ENCODE measurements around the gene SPACA9.

SPACA9 gene

GRCh38 chr9:132908635-132909034 is 29.9 kb downstream of the SPACA9 start:
- no peaks in the 10 kb centered on the region for H3K27me3 ChIP-seq (ENCODE audit: insufficient read depth, low read length)
- no peaks in the 10 kb centered on the region for H3K9me3 ChIP-seq (ENCODE audit: low read length)
- no peak overlapping the region for H2AFZ ChIP-seq (ENCODE audit: low read depth, low read length)
- H3K36me3 ChIP-seq (ENCODE audit: insufficient read depth, low read length), result peaks cover 66% of the 10 kb centered on the region
- peaks cover 10% of the 10 kb centered on the region for H3K4me1 ChIP-seq (ENCODE audit: insufficient read depth, low read length)
- no peak overlapping the region for H3K4me3 ChIP-seq (ENCODE audit: low read length)

- H2AFZ ChIP-seq (ENCODE audit: low read depth, low read length), result no peak overlapping the region
- no peaks in the 10 kb centered on the region for H3K9me3 ChIP-seq (ENCODE audit: low read length)
- peaks cover 60% of the 10 kb centered on the region for H3K36me3 ChIP-seq (ENCODE audit: insufficient read depth, low read length)
- no peak overlapping the region for H3K4me3 ChIP-seq (ENCODE audit: low read length)
- H3K4me1 ChIP-seq (ENCODE audit: insufficient read depth, low read length), result peaks cover 3% of the 10 kb centered on the region
- no peaks in the 10 kb centered on the region for H3K27me3 ChIP-seq (ENCODE audit: insufficient read depth, low read length)
These were observed 30.6 kb downstream of the SPACA9 start for GRCh38 chr9:132909311-132909710.

- Histone ChIP-seq H3K9me3 (ENCODE audit: low read length) (no peaks in the 10 kb centered on the region), H2AFZ (ENCODE audit: low read depth, low read length) (no peak overlapping the region), H3K27me3 (ENCODE audit: insufficient read depth, low read length) (no peaks in the 10 kb centered on the region), H3K36me3 (ENCODE audit: insufficient read depth, low read length) (peaks cover 58% of the 10 kb centered on the region), H3K4me1 (ENCODE audit: insufficient read depth, low read length) (no peaks in the 10 kb centered on the region), H3K4me3 (ENCODE audit: low read length) (no peak overlapping the region)
These were observed 31.7 kb downstream of the SPACA9 start for GRCh38 chr9:132910376-132910775.

- H2AFZ ChIP-seq (ENCODE audit: low read depth, low read length), result no peak overlapping the region
- H3K36me3 ChIP-seq (ENCODE audit: insufficient read depth, low read length), result peaks cover 61% of the 10 kb centered on the region
- H3K4me3 ChIP-seq (ENCODE audit: low read length), result no peak overlapping the region
- H3K4me1 ChIP-seq (ENCODE audit: insufficient read depth, low read length), result no peaks in the 10 kb centered on the region
- H3K27me3 ChIP-seq (ENCODE audit: insufficient read depth, low read length), result no peaks in the 10 kb centered on the region
- H3K9me3 ChIP-seq (ENCODE audit: low read length), result peaks cover 2% of the 10 kb centered on the region
These were observed 33.4 kb downstream of the SPACA9 start for GRCh38 chr9:132912131-132912530.

GRCh38 chr9:132914924-132915323 is 36.2 kb downstream of the SPACA9 start:
- H3K4me1 ChIP-seq (ENCODE audit: insufficient read depth, low read length), result no peaks in the 10 kb centered on the region
- H3K27me3 ChIP-seq (ENCODE audit: insufficient read depth, low read length), result no peaks in the 10 kb centered on the region
- peaks cover 2% of the 10 kb centered on the region for H3K9me3 ChIP-seq (ENCODE audit: low read length)
- peaks cover 68% of the 10 kb centered on the region for H3K36me3 ChIP-seq (ENCODE audit: insufficient read depth, low read length)
- H3K4me3 ChIP-seq (ENCODE audit: low read length), result no peak overlapping the region
- H2AFZ ChIP-seq (ENCODE audit: low read depth, low read length), result no peak overlapping the region

GRCh38 chr9:132919614-132920268 is 41.0 kb downstream of the SPACA9 start:
- Histone ChIP-seq H3K4me3 (ENCODE audit: low read length) (no peak overlapping the region), H3K9me3 (ENCODE audit: low read length) (peaks cover 2% of the 10 kb centered on the region), H3K27me3 (ENCODE audit: insufficient read depth, low read length) (no peaks in the 10 kb centered on the region), H3K36me3 (ENCODE audit: insufficient read depth, low read length) (peaks cover 80% of the 10 kb centered on the region), H2AFZ (ENCODE audit: low read depth, low read length) (no peak overlapping the region), H3K4me1 (ENCODE audit: insufficient read depth, low read length) (no peaks in the 10 kb centered on the region)

- H3K4me3 ChIP-seq (ENCODE audit: low read length), result no peak overlapping the region
- H2AFZ ChIP-seq (ENCODE audit: low read depth, low read length), result no peak overlapping the region
- H3K4me1 ChIP-seq (ENCODE audit: insufficient read depth, low read length), result no peaks in the 10 kb centered on the region
- no peaks in the 10 kb centered on the region for H3K9me3 ChIP-seq (ENCODE audit: low read length)
- peaks cover 85% of the 10 kb centered on the region for H3K36me3 ChIP-seq (ENCODE audit: insufficient read depth, low read length)
- no peaks in the 10 kb centered on the region for H3K27me3 ChIP-seq (ENCODE audit: insufficient read depth, low read length)
These were observed 44.7 kb downstream of the SPACA9 start for GRCh38 chr9:132923346-132923902.

GRCh38 chr9:132927704-132928103 is 49.0 kb downstream of the SPACA9 start:
- Histone ChIP-seq H3K4me1 (ENCODE audit: insufficient read depth, low read length) (no peaks in the 10 kb centered on the region), H2AFZ (ENCODE audit: low read depth, low read length) (no peak overlapping the region), H3K27me3 (ENCODE audit: insufficient read depth, low read length) (no peaks in the 10 kb centered on the region), H3K36me3 (ENCODE audit: insufficient read depth, low read length) (peaks cover 66% of the 10 kb centered on the region), H3K4me3 (ENCODE audit: low read length) (no peak overlapping the region), H3K9me3 (ENCODE audit: low read length) (no peaks in the 10 kb centered on the region)

GRCh38 chr9:132931178-132931735 is 52.6 kb downstream of the SPACA9 start:
- Histone ChIP-seq H3K9me3 (ENCODE audit: low read length) (no peaks in the 10 kb centered on the region), H3K27me3 (ENCODE audit: insufficient read depth, low read length) (no peaks in the 10 kb centered on the region), H3K4me1 (ENCODE audit: insufficient read depth, low read length) (no peaks in the 10 kb centered on the region), H2AFZ (ENCODE audit: low read depth, low read length) (no peak overlapping the region), H3K36me3 (ENCODE audit: insufficient read depth, low read length) (peaks cover 40% of the 10 kb centered on the region), H3K4me3 (ENCODE audit: low read length) (no peak overlapping the region)

- H2AFZ ChIP-seq (ENCODE audit: low read depth, low read length), result no peak overlapping the region
- H3K9me3 ChIP-seq (ENCODE audit: low read length), result no peaks in the 10 kb centered on the region
- no peaks in the 10 kb centered on the region for H3K27me3 ChIP-seq (ENCODE audit: insufficient read depth, low read length)
- H3K4me3 ChIP-seq (ENCODE audit: low read length), result no peak overlapping the region
- H3K36me3 ChIP-seq (ENCODE audit: insufficient read depth, low read length), result peaks cover 14% of the 10 kb centered on the region
- H3K4me1 ChIP-seq (ENCODE audit: insufficient read depth, low read length), result no peaks in the 10 kb centered on the region
These were observed 56.3 kb downstream of the SPACA9 start for GRCh38 chr9:132935026-132935425.

GRCh38 chr9:132937463-132937901 is 58.8 kb downstream of the SPACA9 start:
- H3K4me1 ChIP-seq (ENCODE audit: insufficient read depth, low read length), result peaks cover 3% of the 10 kb centered on the region
- no peak overlapping the region for H3K4me3 ChIP-seq (ENCODE audit: low read length)
- H3K27me3 ChIP-seq (ENCODE audit: insufficient read depth, low read length), result no peaks in the 10 kb centered on the region
- no peaks in the 10 kb centered on the region for H3K9me3 ChIP-seq (ENCODE audit: low read length)
- peaks cover 3% of the 10 kb centered on the region for H3K36me3 ChIP-seq (ENCODE audit: insufficient read depth, low read length)
- H2AFZ ChIP-seq (ENCODE audit: low read depth, low read length), result no peak overlapping the region

GRCh38 chr9:132939169-132939568 is 60.5 kb downstream of the SPACA9 start:
- Histone ChIP-seq H3K4me1 (ENCODE audit: insufficient read depth, low read length) (peaks cover 16% of the 10 kb centered on the region), H3K4me3 (ENCODE audit: low read length) (no peak overlapping the region), H3K9me3 (ENCODE audit: low read length) (no peaks in the 10 kb centered on the region), H3K36me3 (ENCODE audit: insufficient read depth, low read length) (peaks cover 3% of the 10 kb centered on the region), H2AFZ (ENCODE audit: low read depth, low read length) (no peak overlapping the region), H3K27me3 (ENCODE audit: insufficient read depth, low read length) (no peaks in the 10 kb centered on the region)

Measured in neuron (in vitro differentiated cells).